LNCAP (cell line): ENCODE measurements around the gene GCLC.

Experiments used
- TF ChIP-seq, protein P1 (sequence below): fragments of 450-650 bp; IDR thresholded peaks from 2 replicates; pipeline ENCODE4 v1.5.1; 2017; ENCODE audit warnings: mild to moderate bottlenecking

The GCLC gene

DNA sequence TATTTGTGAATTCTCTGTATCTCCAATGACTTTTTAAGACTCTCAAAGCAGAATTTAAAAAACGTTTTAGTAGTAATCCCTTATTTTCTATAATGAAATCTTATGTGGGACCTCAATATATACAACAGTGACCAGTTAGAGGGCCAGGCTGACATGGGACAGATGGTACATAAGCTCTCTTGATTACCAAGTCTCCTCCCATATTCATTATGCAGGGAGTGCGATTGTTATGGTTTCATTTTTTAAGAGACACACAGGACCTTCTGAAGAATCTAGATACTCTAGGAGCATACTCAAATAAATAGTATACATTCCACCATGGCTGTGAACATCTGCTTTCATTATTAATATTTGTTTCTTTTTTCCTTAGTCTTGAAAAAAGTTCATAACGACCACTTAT lies 43.5 kb downstream of the GCLC start:
- TF ChIP-seq, protein P1, sequence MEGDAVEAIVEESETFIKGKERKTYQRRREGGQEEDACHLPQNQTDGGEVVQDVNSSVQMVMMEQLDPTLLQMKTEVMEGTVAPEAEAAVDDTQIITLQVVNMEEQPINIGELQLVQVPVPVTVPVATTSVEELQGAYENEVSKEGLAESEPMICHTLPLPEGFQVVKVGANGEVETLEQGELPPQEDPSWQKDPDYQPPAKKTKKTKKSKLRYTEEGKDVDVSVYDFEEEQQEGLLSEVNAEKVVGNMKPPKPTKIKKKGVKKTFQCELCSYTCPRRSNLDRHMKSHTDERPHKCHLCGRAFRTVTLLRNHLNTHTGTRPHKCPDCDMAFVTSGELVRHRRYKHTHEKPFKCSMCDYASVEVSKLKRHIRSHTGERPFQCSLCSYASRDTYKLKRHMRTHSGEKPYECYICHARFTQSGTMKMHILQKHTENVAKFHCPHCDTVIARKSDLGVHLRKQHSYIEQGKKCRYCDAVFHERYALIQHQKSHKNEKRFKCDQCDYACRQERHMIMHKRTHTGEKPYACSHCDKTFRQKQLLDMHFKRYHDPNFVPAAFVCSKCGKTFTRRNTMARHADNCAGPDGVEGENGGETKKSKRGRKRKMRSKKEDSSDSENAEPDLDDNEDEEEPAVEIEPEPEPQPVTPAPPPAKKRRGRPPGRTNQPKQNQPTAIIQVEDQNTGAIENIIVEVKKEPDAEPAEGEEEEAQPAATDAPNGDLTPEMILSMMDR = no peak

DNA sequence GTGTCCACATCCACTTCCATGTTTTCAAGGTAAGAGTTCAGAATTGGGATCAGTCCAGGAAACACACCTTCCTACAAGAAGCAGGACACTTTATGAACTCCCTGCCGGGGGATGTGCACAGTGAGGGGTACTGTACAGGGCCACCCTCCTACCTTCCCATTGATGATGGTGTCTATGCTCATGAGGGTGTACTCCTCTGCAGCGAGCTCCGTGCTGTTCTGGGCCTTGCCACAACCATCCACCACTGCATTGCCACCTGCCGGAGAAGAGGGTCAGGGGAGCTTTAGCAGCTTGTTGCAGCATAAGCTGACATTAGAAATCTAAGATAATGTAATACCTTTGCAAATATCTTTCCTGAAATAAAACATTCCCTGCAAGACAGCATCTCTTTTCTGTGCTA lies 44.8 kb downstream of the GCLC start:
- TF ChIP-seq, protein P1 = no peak

DNA sequence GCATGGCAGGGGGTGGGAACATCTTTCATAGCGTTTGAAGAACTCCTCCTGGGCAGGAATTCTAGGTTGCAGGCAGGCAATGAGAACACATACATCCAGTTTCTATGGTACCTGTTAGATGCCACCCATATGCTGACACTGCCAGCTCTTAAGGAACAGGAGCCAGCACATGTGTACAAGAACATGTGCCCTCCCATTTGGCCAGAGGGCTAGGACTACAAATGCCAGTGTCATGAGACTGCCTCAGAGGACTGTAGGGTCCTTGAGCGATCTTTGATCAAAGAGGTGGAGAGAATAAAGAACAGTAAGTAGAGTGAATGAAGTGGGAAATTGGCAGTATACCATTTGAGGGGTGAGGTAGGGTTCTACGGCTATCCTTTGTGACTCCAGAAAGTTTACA lies 45.8 kb downstream of the GCLC start:
- TF ChIP-seq, protein P1 = no peak

DNA sequence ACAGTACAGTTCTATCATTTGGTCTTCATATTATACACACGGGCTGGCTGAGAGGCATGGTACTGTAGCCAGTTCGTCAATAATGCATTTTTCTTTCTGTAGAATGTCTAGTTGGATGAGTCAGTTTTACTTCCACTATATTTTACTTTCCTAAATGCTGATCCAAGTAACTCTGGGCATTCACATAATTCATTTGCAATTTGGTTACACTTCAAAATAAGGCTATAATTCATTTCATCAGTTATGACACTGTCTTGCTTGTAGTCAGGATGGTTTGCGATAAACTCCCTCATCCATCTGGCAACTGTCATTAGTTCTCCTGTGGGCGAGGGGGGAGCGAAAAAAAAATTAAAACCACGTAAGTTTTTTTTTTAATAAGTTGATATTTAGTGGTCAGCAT lies 46.3 kb downstream of the GCLC start:
- TF ChIP-seq, protein P1 = no peak

DNA sequence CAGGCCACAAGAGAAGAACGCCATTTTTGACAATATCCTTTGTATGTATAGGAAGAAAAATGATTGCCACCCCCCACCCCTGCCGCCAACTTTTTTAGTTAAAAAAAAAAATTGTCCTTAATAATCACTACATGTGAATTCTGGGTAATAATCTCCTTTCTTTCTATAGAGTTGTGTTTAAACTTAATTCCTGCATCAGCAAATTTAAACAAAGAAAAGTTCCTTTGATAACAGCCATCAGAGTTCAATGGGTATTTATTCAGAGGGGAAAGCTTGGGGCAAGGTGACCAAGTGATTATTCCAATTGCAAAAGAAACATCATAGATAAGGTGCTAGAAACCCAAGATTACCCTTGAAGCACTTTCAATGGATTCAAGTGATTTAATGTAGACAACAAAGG lies 47.0 kb downstream of the GCLC start:
- TF ChIP-seq, protein P1 = no peak

DNA sequence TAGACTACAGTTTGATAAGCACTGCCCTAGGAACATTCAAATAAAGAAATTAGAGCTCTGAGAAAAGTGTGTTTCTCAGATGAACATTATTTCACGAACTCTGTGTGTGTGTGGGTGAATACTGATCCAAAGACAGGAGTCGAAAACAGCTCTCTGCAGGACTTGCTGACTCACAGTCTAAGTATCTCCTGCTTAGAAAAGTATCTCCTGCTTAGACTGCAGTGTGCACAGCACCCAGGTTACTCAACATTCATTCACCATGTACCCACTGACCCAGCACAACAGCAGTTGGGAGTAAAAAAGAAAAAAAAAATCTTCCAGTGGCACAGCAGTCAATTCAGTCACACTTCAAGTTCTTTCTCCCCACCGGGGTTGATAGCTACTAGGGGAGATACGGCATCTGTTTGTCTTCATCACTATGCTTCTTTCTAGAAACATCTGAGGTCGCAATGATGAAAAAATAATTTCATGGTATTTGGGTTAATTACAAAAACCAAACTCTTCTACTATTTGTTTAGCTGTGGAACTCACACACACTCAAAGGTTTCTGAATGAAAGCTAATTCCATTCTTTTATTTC lies 48.0 kb downstream of the GCLC start:
- TF ChIP-seq, protein P1 = no peak

DNA sequence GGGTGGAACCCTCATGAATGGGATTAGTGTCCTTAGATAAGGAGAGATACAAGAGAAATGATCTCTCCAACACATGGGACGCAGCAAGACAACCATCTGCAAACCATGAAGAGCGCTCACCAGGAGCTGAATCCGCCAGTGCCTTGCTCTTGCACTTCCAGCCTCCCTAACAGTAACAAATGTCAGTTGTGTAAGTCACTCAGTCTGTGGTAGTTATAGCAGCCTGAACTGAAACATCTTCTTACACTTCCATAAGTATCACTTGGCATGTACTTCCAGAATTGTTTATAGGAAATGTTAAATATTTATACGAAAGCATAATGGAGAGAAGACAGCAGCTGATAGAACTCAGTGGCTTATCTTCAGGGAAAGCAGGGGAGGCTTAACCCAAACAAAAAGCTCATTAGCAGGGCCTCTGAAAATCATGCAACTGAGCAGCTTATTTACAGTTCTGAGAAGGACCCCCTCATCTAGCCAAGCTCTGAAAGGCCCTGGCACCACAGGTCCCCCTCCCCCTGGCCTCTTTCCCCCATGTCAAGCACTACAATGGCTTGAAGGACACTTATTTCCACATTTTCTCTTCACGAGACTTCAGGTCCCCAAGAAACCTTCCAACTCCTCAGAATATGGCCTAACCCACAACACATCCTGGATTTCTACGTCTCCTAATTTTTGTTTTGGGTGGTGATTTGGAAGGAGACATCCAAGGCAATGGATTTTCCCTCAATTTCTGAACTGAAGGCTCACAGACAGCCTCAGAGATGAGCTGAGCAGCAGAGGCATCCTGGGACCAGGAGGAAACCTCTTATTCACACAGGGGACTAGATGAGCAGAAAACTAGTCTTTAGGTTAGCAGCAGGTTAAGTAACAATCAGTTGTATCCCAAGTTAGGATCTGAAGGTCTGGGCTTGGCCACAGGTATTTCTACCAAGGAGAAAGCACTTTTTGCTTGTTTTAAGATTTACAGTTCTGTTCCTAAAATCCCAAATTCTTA lies 49.1 kb downstream of the GCLC start:
- TF ChIP-seq, protein P1 = no peak
